GM19023 (cell line): ENCODE data around the gene SLC16A11.
"Not testable (repeated sequence)": the region's sequence is repeated elsewhere in the genome, so short reads cannot be mapped to it uniquely, and the experiment has no call there.

Experiments
- ATAC-seq: cut with Tn5 transposase; IDR thresholded peaks from one replicate; pipeline ENCODE4 v1.9.1; 2021; ENCODE audit warnings: mild to moderate bottlenecking, moderate library complexity; ENCODE audit not compliant: unreplicated experiment

Gene SLC16A11, protein sequence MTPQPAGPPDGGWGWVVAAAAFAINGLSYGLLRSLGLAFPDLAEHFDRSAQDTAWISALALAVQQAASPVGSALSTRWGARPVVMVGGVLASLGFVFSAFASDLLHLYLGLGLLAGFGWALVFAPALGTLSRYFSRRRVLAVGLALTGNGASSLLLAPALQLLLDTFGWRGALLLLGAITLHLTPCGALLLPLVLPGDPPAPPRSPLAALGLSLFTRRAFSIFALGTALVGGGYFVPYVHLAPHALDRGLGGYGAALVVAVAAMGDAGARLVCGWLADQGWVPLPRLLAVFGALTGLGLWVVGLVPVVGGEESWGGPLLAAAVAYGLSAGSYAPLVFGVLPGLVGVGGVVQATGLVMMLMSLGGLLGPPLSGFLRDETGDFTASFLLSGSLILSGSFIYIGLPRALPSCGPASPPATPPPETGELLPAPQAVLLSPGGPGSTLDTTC

DNA sequence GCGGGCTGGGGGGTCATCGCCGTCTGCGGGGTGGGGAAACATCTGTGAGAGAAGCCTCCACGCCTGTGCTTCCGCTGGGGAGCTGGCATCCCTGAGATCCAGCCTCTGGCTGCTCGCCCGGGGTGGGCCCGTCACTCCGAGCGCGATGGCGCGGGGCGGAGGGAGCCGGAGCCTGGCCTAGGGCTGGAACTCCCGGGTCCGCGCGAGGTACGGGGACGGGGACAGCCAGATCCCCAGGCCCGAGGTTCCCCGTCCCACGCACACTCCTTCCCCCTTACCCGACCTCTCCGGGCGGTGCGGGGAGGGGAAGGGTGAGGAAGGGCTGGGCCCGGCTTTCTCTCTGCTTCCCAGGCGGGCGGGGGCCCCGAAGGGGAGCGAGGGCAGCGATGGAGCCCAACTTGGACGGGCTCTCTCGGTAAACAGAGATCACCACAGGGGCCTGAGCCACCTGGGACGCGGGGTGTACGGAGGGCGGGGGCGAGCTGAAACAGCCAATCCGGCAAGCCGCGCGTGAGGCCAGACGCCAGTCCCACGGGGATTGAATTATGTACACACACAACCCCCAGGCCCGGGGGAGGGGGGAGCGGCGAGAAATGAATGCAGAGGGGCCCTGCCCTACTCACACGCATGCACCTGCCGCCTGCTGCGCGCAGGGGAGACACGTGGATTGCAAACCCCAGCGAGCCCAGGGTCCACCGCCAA, at the start of gene SLC16A11:
Gene SLC16A11 (minus strand): TSS at position 596 of the 702 bp plus-strand sequence. CDS start 579 bp downstream, at position 17.
- ATAC-seq = no peak

DNA sequence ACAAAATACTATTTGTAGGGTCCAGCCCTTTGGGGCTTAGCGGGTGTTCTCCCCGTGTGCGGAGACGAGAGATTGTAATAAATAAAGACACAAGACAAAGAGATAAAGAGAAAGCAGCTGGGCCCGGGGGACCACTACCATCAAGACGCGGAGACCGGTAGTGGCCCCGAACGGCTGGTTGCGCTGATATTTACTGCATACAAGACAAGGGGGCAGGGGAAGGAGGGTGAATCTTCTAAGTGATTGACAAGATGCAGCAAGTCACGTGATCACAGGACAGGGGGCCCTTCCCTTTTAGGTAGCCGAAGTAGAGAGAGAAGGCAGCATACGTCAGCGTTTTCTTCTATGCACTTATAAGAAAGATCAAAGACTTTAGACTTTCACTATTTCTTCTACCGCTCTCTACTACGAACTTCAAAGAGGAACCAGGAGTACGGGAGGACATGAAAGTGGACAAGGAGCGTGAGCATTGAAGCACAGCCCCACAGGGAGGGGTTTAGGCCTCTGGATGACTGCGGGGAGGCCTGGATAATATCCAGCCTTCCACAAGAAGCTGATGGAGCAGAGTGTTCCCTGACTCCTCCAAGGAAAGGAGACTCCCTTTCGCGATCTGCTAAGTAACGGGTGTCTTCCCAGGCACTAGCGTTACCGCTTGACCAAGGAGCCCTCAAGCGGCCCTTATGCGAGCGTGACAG, 47.6 kb upstream of the SLC16A11 start:
- not testable (repeated sequence) for ATAC-seq

DNA sequence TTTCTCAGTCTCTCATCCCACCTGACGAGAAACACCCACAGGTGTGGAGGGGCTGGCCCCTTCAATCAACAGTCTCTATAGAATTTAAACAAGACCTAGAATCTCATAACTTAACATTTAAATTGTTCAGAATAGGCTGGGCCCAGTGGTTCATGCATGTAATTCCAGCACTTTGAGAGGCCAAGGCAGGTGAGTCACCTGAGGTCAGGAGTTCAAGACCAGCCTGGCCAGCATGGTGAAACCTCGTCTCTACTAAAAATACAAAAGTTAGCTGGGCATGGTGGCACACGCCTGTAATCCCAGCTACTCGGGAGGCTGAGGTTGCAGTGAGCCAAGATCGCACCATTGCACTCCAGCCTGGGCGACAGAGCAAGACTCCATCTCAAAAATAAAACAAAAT, 45.7 kb upstream of the SLC16A11 start:
- ATAC-seq = not testable (repeated sequence)

DNA sequence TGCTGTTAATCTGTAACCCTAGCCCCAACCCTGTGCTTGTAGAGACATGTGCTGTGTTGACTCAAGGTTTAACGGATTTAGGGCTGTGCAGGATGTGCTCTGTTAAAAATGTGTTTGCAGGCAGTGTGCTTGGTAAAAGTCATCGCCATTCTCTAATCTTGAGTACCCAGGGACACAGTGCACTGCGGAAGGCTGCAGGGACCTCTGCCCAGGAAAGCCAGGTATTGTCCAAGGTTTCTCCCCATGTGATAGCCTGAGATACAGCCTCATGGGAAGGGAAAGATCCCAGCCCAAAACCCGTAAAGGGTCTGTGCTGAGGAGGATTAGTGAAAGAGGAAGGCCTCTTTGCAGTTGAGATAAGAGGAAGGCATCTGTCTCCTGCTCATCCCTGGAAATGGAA, 44.5 kb upstream of the SLC16A11 start:
- ATAC-seq = not testable (repeated sequence)

DNA sequence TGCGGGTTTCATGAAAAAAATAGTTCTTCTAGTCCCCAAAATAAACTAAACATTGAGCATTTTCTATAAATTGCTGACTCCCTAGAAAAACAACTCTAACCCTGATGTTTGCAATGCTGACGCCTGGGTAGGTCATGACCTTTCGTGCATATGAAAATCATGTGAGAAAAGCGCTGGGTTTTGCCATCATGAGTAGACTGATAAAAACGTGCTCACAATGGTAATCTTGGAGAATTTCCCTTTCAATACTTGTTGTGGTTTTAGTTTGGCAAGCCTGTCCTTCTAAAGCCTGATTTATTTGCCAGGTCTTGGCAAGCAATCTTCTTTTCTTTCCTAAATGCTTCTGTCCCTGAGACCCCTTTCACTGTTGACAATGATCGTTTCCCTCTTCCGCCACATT, 40.2 kb upstream of the SLC16A11 start:
- no peak for ATAC-seq

DNA sequence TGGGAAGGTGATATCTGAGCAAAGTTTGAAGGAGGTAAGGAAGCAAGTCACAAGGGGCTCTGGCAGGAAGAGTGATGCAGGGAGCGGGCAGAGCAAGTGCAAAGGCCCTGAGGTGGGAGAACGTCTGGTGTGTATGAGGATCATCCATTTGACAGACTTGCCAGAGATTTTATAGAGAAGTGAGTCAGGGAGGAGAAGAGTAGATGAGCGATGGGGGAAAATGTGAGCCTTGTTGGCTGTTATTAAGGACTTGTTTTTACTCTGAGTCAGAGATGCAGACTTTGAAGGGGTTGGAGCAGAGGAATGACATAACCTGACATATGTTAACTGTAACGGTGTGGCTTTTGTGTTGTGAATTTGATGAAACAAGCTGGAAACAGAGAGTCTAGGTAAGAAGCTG, 39.7 kb upstream of the SLC16A11 start:
- ATAC-seq = no peak

DNA sequence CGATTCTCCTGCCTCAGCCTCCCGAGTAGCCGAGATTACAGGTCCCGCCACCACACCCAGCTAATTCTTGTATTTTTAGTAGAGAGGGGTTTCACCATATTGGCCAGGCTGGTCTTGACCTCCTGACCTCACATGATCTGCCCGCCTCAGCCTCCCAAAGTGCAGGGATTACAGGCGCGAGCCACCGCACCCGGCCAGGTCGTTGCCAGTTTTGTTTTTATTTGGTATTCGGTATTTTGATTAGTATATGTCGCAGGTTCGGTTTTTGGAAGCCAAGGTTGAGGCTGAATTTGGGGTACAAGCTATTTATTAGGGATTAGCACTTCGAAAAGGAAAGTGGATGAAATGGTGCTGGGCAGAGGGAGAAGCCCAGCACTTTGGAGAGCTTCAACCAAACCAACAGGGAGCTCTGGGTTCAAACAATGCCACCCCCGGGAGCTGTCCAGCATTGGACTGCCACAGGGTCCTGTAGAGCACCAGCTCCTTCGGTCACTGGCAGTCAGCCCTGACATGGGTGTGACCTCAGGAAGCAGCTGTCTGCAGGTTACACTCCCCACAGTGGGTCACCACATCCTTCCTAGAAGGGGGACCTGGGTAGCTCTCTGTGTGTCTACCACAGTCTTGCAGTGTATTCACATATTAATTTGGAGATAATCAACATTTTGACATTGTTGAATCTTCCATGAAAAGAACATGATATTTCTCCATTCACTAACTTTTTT, 37.6 kb upstream of the SLC16A11 start:
- ATAC-seq = no peak

DNA sequence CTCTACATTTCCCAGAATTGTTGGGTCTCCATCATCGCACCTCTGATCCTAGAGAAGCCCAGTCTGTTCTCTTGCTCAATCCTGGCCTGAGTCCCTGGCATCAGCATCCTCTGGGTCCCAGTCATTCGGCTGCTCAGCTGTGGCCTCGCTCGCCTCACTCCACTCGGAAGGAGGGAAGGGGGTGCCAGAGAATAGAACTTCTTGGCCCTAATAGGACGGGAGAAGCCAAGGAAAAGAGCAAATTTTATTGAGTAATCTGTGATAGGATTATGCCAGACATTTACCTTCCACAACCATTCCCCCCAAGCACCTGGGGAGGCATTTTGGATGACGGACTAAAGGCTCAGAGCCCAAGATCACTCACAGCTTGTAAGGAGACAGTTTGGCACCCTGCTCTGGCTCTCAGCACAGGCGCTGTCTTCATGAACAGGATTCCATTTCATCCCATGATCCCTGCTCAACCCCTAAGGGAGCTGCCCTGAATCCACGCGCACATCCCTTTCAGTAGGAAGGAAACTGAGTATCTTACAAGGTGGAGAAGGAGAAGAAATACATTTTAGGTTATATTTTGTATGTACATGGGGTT, 36.7 kb upstream of the SLC16A11 start:
- ATAC-seq = no peak

DNA sequence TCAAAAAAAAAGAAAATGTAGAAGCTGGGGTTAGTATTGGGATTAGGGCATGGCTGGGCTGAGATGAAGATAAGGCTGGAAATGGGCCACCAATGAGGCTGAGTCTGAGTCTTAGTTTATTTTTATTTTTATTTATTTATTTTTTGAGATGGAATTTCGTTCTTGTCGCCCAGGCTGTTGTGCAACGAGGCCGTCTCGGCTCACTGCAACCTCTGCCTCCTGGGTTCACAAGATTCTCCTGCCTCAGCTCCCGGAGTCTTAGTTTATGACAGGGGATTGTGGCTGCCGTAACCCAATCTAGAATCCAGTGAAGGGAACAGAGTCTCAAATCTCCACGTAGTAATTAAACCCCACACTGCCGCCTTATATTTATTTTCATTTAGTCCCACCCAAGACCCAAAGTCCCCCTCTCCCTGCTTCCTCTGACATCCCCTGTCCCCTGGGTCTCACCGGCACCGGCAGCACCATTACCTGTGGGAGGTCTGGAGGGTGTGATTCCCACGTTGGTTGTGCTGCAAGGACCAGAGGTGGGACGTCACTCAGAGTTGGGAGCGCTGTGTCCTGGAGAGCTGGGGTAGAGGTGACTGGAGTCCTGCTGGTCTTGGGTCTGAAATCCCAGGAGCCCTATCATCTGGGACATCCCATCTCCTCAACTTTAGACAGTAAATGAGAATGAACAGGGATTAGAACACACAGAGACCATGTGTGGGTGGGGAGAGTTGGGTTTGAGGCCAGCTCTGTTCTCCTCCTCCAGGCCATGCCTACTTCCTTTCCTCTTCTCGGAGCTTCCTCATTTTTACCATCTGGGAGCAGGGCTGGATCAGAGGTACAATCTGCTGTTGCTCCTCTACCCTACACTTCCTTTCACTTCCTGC, 35.9 kb upstream of the SLC16A11 start, which contains the start of gene CLEC10A:
Gene CLEC10A (minus strand): TSS at position 671 of the 875 bp plus-strand sequence. CDS start 1,439 bp downstream, outside the sequence.
- no peak for ATAC-seq

DNA sequence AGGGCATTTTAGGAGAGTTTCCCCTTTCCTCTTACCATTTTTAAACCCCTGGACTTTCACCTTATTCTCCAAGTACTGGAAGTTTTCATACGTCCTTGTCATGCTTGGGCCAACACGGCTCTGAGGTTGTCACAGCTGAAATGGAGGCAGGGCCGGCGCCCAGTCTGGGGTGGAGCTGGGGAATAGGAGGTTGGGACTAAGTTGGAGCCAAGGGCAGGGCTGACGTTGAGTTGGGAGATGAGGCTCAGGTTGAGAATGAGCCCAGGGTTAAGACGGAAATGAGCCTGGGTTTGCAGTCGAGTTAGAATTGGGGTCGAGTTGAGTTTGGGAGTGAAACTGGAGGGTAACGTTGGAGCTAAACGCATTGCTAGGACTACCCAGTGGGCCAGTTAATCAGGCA, 34.8 kb upstream of the SLC16A11 start:
- no peak for ATAC-seq

DNA sequence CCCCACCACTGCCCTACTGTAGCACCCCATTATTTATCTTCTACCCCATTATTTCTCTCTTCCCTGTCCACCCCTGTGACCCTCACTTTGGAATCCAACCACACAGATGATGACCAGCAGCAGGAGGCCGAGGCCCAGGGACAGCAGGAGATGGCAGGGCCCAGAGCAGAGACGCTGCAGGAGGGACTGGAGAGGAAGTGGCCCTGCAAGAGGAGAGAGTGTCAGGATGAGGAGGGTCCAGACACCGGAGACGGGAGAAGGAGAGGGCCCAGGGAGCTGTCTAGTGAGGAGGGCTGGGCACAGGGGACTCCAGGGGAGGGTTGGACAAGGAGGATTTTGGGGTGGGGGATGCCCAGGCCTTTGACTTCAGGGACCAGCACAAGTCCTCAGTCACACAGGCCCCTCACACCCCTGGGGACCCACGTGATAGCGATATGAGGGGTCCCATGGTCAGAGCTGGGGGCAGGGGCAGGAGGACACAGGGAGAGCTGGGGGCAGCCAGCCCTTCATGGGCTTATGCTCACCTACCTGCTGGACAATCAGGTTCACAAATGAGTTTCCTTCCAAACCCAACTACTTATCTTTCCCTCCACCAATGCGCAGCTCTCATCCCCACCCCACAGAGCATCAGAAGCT, 34.1 kb upstream of the SLC16A11 start:
- no peak for ATAC-seq

DNA sequence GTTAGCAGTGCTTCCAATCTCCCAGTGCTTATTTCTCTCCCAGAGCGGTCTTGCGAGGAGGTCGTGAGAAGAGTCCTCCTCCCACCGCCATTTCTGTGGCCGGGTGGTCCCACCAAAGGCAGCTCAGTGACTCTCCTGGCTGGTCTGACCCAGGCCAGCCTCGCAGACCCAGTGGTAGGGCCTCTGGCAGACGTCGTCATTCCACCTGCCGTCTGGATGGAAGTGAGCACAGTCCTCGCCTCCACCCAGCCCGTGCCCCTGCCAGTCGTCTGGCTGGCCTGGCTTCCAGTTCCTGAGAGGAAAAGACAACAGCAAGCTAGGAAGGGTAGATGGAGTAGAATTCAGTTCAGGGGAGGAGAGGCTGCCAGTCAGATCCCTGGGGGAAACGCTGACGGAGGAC, 31.0 kb upstream of the SLC16A11 start:
- no peak for ATAC-seq

DNA sequence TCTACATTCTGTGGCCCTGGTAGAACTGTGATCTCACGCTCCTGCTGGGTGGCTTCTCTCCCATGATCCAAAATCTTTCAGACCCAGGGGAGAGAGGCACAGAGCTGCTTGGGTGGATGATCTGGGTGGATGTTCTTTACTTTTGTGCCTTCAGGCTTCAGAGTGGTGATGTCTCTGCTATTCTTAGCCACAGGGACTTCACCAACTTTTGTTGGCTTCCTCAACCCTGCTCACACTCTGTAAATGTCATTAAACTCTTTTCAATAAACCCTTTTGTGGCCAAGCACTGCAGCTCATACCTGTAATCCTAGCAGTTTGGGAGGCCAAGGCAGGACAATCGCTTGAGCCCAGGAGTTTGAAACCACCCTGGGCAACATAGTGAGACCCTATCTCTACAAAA, 28.5 kb upstream of the SLC16A11 start:
- ATAC-seq = no peak

DNA sequence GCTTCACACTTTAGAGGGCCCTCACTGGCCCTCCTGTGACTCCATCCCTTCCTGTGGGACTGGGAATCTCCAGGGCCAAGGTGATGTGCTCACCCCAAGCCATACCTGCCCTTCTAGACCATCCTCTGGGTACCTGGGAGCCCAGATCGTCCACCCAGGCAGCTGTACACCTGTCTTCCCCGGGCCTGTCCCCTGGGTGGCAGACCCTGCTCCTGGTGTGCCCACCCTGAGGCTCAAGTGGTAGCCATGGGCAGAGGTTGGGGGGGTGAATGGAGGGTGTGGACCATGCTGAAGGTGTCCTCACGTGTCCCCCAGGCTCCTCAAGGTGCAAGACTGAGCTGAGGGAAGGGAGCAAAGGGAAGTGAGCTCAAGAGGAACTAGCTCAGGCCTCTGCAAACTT, 26.8 kb upstream of the SLC16A11 start:
- ATAC-seq = no peak

DNA sequence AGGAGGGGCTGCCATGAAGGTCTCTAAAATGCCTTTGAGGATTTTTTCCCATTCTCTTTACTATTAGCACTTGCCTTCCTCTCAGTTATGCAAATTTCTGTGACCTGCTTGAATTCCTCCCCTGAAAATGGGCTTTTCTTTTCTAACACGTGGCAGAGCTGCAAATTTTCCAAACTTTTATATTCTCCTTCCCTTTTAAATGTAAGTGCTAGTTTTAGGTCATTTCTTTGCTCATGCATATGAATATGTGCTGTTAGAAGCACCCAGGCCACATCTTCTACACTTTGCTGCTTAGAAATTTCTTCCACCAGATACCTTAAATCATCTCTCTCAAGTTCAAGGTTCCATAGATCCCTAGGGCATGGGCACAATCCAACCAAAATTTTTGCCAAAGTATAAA, 24.4 kb upstream of the SLC16A11 start:
- ATAC-seq = no peak

DNA sequence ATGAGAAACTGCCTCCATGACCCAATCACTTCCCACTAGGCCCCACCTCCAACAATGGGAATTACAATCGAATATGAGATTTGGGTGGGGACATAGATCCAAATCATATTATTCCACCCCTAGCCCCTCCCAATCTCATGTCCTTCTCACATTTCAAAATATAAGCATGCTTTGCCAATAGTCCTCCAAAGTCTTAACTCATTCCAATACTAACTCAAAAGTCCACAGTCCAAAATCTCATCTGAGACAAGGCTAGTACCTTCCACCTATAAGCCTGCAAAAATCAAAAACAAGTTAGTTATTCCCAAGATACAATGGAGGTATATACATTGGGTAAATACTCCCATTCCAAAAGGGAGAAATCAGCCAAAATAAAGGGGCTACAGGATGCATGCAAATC, 23.3 kb upstream of the SLC16A11 start:
- no peak for ATAC-seq

DNA sequence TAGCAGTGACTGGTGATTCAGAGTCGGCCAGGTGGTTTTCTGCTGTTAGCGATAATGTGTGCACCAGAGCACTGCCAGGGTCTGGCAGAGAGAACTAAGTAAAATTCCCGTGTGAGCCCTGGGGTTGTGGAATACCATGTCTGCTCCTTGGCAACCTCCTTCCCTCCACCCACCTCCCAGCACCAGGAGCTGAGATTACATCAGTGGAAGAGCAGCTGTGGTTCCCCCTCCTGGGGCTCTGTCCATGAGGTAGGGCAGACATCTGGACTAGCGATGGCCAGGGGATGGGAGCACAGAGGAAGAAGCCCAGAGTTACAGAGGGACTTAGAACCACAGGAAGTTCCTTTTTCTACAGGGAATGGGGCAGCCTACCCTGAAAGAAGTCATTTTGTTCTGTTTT, 20.4 kb upstream of the SLC16A11 start:
- no peak for ATAC-seq

DNA sequence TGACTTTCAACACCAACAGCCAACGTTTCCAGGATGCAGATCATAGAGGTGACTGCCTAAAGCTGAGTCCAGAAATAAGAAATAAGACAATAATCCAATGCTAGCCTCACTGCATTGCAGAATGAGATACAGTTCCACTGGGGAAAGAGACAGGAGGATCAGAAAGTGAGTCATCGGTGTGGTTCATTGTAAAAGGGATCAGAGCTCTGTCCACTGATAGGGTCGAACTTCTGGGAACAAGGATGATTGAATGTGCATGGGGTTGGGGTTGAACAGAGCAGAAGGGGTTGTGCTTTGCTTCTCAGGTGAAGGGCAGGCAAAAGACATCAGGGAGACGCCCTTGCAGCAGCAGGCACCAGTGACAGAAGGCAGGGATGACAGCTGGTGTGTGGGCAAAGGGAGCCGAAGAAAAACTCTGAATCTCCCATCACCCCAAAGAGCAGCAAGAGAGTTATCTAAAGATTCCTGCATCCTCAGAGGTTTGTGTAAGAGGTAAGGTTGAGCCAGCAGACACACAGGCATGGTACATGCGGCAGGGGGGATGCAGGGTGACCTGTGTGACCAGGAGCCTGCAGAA, 19.7 kb upstream of the SLC16A11 start:
- ATAC-seq = no peak
